K562 (cell line): ENCODE results near the gene RAB5B. TPM values are rescaled to one million over a fixed set of nuclear protein-coding genes. Genes with fewer than 3 reads are reported as not detected.

ENCODE experiments used
- ATAC-seq: fragments of 200-7000 bp; cut with Tn5 transposase; 3 replicates; pipeline ENCODE4 v1.9.1; 2020; ENCODE audit warnings: moderate library complexity
- BruUV-seq: library from RNA; stranded (reverse); fragments of 400-500 nt; replicated peaks from 2 replicates; lab custom pipeline; 2021; lab: Mats Ljungman, UMichigan
- CTCF ChIA-PET: fragments of 300-600 bp; formaldehyde crosslinking; extraction: SDS; loops from one replicate; lab custom pipeline; 2021; ENCODE audit warnings: low intra/inter-chr PET ratio; lab: Yijun Ruan, JAX
- POLR2A ChIA-PET: fragments of 300-600, 350-650 bp; sonication (Branson Sonifier 250); formaldehyde crosslinking; extraction: SDS; loops from one replicate; lab custom pipeline; 2021; ENCODE audit warnings: antibody characterized with exemption, inconsistent platforms; lab: Yijun Ruan, JAX
- DNase-seq, 4 experiments: peaks; one replicate each; pipeline versions ENCODE4 v3.0.0 to v3.0.0-alpha.2; 2011 to 2018; ENCODE audit warnings: low spot score in 3 of 4, mixed read lengths in 3 of 4; ENCODE audit errors: extremely low read depth in 1 of 4
- FAIRE-seq: peaks from 2 replicates; lab custom pipeline; 2011; peaks lifted over from hg19 to GRCh38; lab: Jason Lieb, UNC
- H2AFZ ChIP-seq: 2 replicates; pipeline ENCODE4 v1.6.0; 2011; ENCODE audit warnings: low read depth, low read length, control low read depth, inconsistent platforms
- H3K27ac ChIP-seq: fragments of 200-600 bp; 3 replicates; pipeline ENCODE4 v1.8.0; 2011; ENCODE audit warnings: low read depth, mild to moderate bottlenecking, control low read depth, inconsistent platforms, low read length, moderate library complexity, mixed read lengths; ENCODE audit errors: extremely low read depth
- H3K27me3 ChIP-seq, 2 experiments: fragments of 300-600 bp in 1 of 2; 2 replicates in 1 of 2; 3 replicates in 1 of 2; pipeline versions ENCODE4 v1.6.0 to v1.8.0; 2011; ENCODE audit warnings: inconsistent platforms in 2 of 2, low read length in 2 of 2, mild to moderate bottlenecking in 1 of 2, mixed read lengths in 1 of 2, moderate library complexity in 1 of 2; ENCODE audit not compliant: control insufficient read depth in 2 of 2, insufficient read depth in 2 of 2
- H3K36me3 ChIP-seq: fragments of 300-600 bp; 3 replicates; pipeline ENCODE4 v1.8.0; 2011; ENCODE audit warnings: mild to moderate bottlenecking, low read length, inconsistent platforms; ENCODE audit not compliant: control insufficient read depth, insufficient read depth
- H3K4me1 ChIP-seq, 2 experiments: fragments of 200-600 bp in 1 of 2; replicated peaks in 1 of 2; 2 replicates in 1 of 2; 3 replicates in 1 of 2; pipeline versions ENCODE4 v1.5.1 to v1.8.0; 2011; ENCODE audit warnings: inconsistent platforms in 2 of 2, low read length in 2 of 2, mild to moderate bottlenecking in 1 of 2, mixed read lengths in 1 of 2, moderate library complexity in 1 of 2; ENCODE audit not compliant: control insufficient read depth in 2 of 2, insufficient read depth in 2 of 2
- H3K4me2 ChIP-seq: 2 replicates; pipeline ENCODE4 v1.6.1; 2011; ENCODE audit warnings: low read length, control low read depth, inconsistent platforms, mixed read lengths; ENCODE audit not compliant: insufficient read depth
- H3K4me3 ChIP-seq: fragments of 200-600 bp; sonication (generic), shearing (Covaris generic); 2 replicates; pipeline ENCODE4 v1.5.1; 2016; ENCODE audit warnings: control low read depth, inconsistent platforms
- H3K79me2 ChIP-seq: fragments of 200-600 bp; 3 replicates; pipeline ENCODE4 v1.8.0; 2011; ENCODE audit warnings: low read length, inconsistent platforms; ENCODE audit not compliant: control insufficient read depth, insufficient read depth
- H3K9ac ChIP-seq, 2 experiments: 2 replicates each; pipeline versions ENCODE4 v1.6.0 to v1.6.1; 2011; ENCODE audit warnings: low read depth in 2 of 2, low read length in 2 of 2, control low read depth in 1 of 2, inconsistent platforms in 1 of 2, mild to moderate bottlenecking in 1 of 2, mixed read lengths in 1 of 2; ENCODE audit not compliant: insufficient read depth in 1 of 2
- H3K9me1 ChIP-seq: one replicate; pipeline ENCODE4 v1.6.0; 2011; ENCODE audit warnings: inconsistent platforms, mild to moderate bottlenecking, low read length, moderate library complexity; ENCODE audit not compliant: control insufficient read depth, insufficient read depth
- H3K9me3 ChIP-seq: replicated peaks from 2 replicates; pipeline ENCODE4 v1.5.1; 2011; ENCODE audit warnings: low read depth, low read length, inconsistent platforms; ENCODE audit not compliant: control insufficient read depth, insufficient read depth
- H4K20me1 ChIP-seq: replicated peaks from 2 replicates; pipeline ENCODE4 v1.6.1; 2011; ENCODE audit warnings: low read length, inconsistent platforms, mixed read lengths; ENCODE audit not compliant: control insufficient read depth, insufficient read depth
- EP300 ChIP-seq: IDR thresholded peaks from 2 replicates; pipeline ENCODE4 v1.6.1; 2012; ENCODE audit warnings: low read length, improper control_type of control experiment
- FOXK1 ChIP-seq: sonication (generic); formaldehyde crosslinking; IDR thresholded peaks from 2 replicates; pipeline ENCODE4 v1.8.0; 2022; ENCODE audit warnings: missing genetic modification reagents, mild to moderate bottlenecking, borderline replicate concordance
- HCFC1 ChIP-seq: IDR thresholded peaks from 2 replicates; pipeline ENCODE4 v1.6.1; 2012; ENCODE audit warnings: low read depth, low read length, improper control_type of control experiment
- HLTF ChIP-seq: fragments of 450-650 bp; IDR thresholded peaks from 2 replicates; pipeline ENCODE4 v1.6.1; 2016
- MEF2D ChIP-seq: conservative IDR thresholded peaks from 2 replicates; pipeline ENCODE4 v1.6.1; 2016; ENCODE audit warnings: low read depth, missing genetic modification characterization, missing compliant biosample characterization
- NCOA2 ChIP-seq, 2 experiments: fragments of 450-650 bp; IDR thresholded peaks; 2 replicates each; pipeline ENCODE4 v1.6.1; 2018; ENCODE audit warnings: mild to moderate bottlenecking in 2 of 2, moderate library complexity in 1 of 2; ENCODE audit not compliant: partially characterized antibody in 2 of 2
- NCOA6 ChIP-seq: fragments of 450-650 bp; IDR thresholded peaks from 2 replicates; pipeline ENCODE4 v1.6.1; 2017; ENCODE audit warnings: mild to moderate bottlenecking
- POLR2AphosphoS2 ChIP-seq: IDR thresholded peaks from 2 replicates; pipeline ENCODE4 v1.6.1; 2012; ENCODE audit warnings: low read length, improper control_type of control experiment
- POLR3A ChIP-seq: IDR thresholded peaks from 2 replicates; pipeline ENCODE4 v1.6.1; 2011; ENCODE audit warnings: borderline replicate concordance, mild to moderate bottlenecking, moderate library complexity; ENCODE audit not compliant: insufficient read length, insufficient read depth; ENCODE audit errors: extremely low read depth
- TAF7 ChIP-seq: fragments of 450-650 bp; IDR thresholded peaks from 2 replicates; pipeline ENCODE4 v1.6.1; 2016; ENCODE audit warnings: missing genetic modification characterization, missing compliant biosample characterization
- TCF7L2 ChIP-seq: fragments of 150-350 bp; IDR thresholded peaks from 2 replicates; pipeline ENCODE4 v1.6.1; 2016; ENCODE audit warnings: low read depth, mild to moderate bottlenecking, low read length, moderate library complexity
- ZNF395 ChIP-seq: fragments of 200-800 bp; sonication (Bioruptor generic); IDR thresholded peaks from 2 replicates; pipeline ENCODE4 v1.6.1; 2017; ENCODE audit warnings: missing genetic modification characterization, missing compliant biosample characterization
- WGBS: fragments of 100-300 bp; shearing (Covaris generic); methylation state at CpG from one replicate; pipeline ENCODE4 v1.1.6; 2016; ENCODE audit warnings: low coverage, mixed read lengths; ENCODE audit not compliant: insufficient coverage; ENCODE audit errors: missing lambda C conversion rate; 5-methylcytosine and 5-hydroxymethylcytosine counted together
- in situ Hi-C: fragments of 300-500 bp; cut with MboI; formaldehyde crosslinking; loops from 4 replicates; pipeline ENCODE4 v1.15.0; 2018; ENCODE audit warnings: inconsistent platforms, mixed read lengths
- intact Hi-C: fragments of 100-400 bp; cut with micrococcal nuclease; formaldehyde crosslinking; loops from 2 replicates; pipeline ENCODE4 v1.14.2; 2022
- polyA plus RNA-seq, 8 experiments: library from polyadenylated mRNA; depleted of rRNA in 4 of 8; stranded (reverse) in 5 of 8; unstranded in 3 of 8; fragments of >200 nt; fragmentation: Nextera tagmentation in 2 of 8; fragmentation: Illumina TruSeq in 1 of 8; extraction: Ambion mirVana in 2 of 8; extraction: Trizol in 1 of 8; gene quantifications; 2 replicates each; pipeline versions ENCODE4 v1.2.1 to v1.2.3, GENCODE V29; 2011 to 2014; ENCODE audit warnings: inconsistent platforms in 1 of 8, missing spikeins in 1 of 8
- total RNA-seq, 7 experiments: library from RNA; depleted of rRNA in 6 of 7; stranded (reverse); fragments of >200 nt in 6 of 7; fragmentation: Illumina TruSeq in 2 of 7; extraction: Trizol in 2 of 7; gene quantifications; 2 replicates each; pipeline versions ENCODE4 v1.2.1 to v1.2.3, GENCODE V29; 2011 to 2021; ENCODE audit warnings: low replicate concordance in 1 of 7

Gene RAB5B
- total and polyA plus RNA-seq, 9 of the 15 experiments (the other 6 are each of a cell fraction or from before 2014, with no cell fraction given) = 6.8 to 73.8 (median 25.2) TPM

GRCh38 chr12:55969356-55969755 is 4.5 kb upstream of the RAB5B start:
- FAIRE-seq (no peak), DNase-seq (no peak), ATAC-seq (no peak)
- Histone ChIP-seq H3K9ac (no peak overlapping the region), H3K9me1 (no peaks in the 10 kb centered on the region), H3K4me2 (no peak overlapping the region), H4K20me1 (no peaks in the 10 kb centered on the region), H3K79me2 (peaks cover 35% of the 10 kb centered on the region), H3K4me3 (no peak overlapping the region), H3K4me1 (peaks cover 16 to 21% of the 10 kb centered on the region in 2 experiments), H3K36me3 (peaks cover 51% of the 10 kb centered on the region), H3K27ac (no peak overlapping the region), H2AFZ (no peak overlapping the region), H3K9me3 (no peaks in the 10 kb centered on the region), H3K27me3 (no peaks in the 10 kb centered on the region)
- BruUV-seq = no TSS peak
- WGBS = 92% methylated on average over 4 of the region's 4 CpGs
- no peak for TF ChIP-seq POLR3A
- no peak for TF ChIP-seq HCFC1
- TF ChIP-seq TCF7L2 = no peak
- no peak for TF ChIP-seq EP300
- intact Hi-C loops (no loop called here), in situ Hi-C loops (no loop called here)
- ChIA-PET CTCF (no interaction called here), POLR2A (interaction anchor here (0.5 to 1.4 kb wide), 4 partner anchors 11 to 1643 kb away, joined by 3 to 5 read pairs (median 3); no protein-coding TSS in a partner anchor)

GRCh38 chr12:55970775-55971174 is 3.1 kb upstream of the RAB5B start:
- Histone ChIP-seq H3K9me3 (no peaks in the 10 kb centered on the region), H3K4me3 (no peak overlapping the region), H4K20me1 (no peaks in the 10 kb centered on the region), H2AFZ (no peak overlapping the region), H3K36me3 (peaks cover 51% of the 10 kb centered on the region), H3K4me2 (no peak overlapping the region), H3K9ac (no peak overlapping the region), H3K4me1 (peaks cover 16 to 27% of the 10 kb centered on the region in 2 experiments), H3K27me3 (no peaks in the 10 kb centered on the region), H3K79me2 (peaks cover 47% of the 10 kb centered on the region), H3K27ac (no peak overlapping the region), H3K9me1 (no peaks in the 10 kb centered on the region)
- ATAC-seq = no peak
- in situ Hi-C loops = no loop called here
- intact Hi-C loops = loop anchor here (5.0 kb wide), 1 partner anchor 43 kb away; the partner anchor contains the start of gene PYM1
- BruUV-seq = no TSS peak
- CTCF ChIA-PET = no interaction called here
- DNase-seq = no peak
- POLR2A ChIA-PET = interaction anchor here (0.6 to 0.9 kb wide), 2 partner anchors 10 to 45 kb away, joined by 3 read pairs; no protein-coding TSS in a partner anchor
- no peak for FAIRE-seq
- 90% methylated on average over 7 of the region's 7 CpGs for WGBS
- no peak for TF ChIP-seq FOXK1
- no peak for TF ChIP-seq MEF2D (tag)
- no peak for TF ChIP-seq TAF7 (tag)
- no peak for TF ChIP-seq NCOA6
- no peak for TF ChIP-seq HLTF
- TF ChIP-seq ZNF395 (CRISPR knock-in tag) = no peak
- TF ChIP-seq NCOA2 (IDR thresholded peaks at IDR 0.05; ENCODE audit: partially characterized antibody in 2 of 2) = no peak
- TF ChIP-seq POLR2AphosphoS2 = no peak
